LNCAP (cell line): ENCODE data around the gene MEG3.

Source experiments
- TF ChIP-seq, protein P1 (sequence below): fragments of 450-650 bp; IDR thresholded peaks from 2 replicates; pipeline ENCODE4 v1.5.1; 2017; ENCODE audit warnings: mild to moderate bottlenecking

Gene MEG3

DNA sequence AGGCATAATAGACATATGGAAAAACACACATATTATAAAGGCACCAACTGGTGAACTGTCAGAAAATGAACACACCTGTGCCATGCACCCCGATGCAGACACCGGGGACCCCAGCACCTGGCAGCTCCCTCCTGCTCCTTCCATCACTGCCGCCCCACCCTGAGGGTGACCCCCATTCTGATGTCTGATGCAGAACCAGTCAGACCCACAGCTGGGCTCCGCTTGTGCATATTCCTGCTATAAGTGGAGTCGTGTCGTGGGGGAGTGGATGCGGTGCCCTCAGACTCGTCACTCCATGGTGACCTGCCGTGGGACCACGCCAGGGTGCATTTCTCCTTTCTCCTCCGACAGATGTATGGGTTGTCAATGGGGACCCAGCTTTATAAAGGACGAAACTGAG is 45.7 kb upstream of the MEG3 start:
- TF ChIP-seq, protein P1, sequence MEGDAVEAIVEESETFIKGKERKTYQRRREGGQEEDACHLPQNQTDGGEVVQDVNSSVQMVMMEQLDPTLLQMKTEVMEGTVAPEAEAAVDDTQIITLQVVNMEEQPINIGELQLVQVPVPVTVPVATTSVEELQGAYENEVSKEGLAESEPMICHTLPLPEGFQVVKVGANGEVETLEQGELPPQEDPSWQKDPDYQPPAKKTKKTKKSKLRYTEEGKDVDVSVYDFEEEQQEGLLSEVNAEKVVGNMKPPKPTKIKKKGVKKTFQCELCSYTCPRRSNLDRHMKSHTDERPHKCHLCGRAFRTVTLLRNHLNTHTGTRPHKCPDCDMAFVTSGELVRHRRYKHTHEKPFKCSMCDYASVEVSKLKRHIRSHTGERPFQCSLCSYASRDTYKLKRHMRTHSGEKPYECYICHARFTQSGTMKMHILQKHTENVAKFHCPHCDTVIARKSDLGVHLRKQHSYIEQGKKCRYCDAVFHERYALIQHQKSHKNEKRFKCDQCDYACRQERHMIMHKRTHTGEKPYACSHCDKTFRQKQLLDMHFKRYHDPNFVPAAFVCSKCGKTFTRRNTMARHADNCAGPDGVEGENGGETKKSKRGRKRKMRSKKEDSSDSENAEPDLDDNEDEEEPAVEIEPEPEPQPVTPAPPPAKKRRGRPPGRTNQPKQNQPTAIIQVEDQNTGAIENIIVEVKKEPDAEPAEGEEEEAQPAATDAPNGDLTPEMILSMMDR = no peak

DNA sequence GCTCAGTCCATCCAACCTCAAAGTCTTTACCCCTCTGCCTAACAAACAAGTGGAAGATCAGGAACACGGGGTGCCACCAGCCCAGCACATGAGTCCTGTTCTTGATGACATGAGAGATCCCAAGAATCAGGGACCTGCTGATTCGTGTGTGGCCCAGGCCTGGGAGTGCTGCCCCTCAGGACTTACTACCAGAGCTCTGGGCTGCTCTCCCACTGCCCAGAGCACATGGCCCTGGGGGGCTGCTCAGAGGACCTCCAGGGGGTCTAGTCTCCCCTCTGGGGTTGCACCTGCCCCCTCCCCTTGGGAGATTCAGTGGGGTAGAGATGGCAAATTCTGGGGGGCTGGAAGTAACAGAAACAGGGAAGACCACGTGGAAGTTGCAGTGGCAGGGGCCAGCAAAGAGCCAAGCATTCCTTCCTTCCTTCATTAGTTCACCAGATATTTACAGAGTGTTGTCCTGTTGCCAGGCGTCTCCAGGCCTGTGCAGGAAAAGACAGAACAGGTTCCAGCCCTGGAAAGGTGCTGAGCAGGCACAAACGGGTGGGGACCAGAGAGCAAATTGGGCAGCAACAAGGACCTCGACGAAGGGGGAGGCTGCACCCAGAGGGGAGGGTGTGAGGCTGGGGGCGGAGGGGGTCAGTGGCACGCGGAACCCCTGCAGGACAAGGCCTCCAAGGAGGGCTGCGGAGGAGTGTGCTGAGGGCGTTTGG is 45.1 kb upstream of the MEG3 start:
- TF ChIP-seq, protein P1 = no peak

GRCh38 chr14:100781952-100782351 is 44.0 kb upstream of the MEG3 start:
- TF ChIP-seq, protein P1 = no peak

DNA sequence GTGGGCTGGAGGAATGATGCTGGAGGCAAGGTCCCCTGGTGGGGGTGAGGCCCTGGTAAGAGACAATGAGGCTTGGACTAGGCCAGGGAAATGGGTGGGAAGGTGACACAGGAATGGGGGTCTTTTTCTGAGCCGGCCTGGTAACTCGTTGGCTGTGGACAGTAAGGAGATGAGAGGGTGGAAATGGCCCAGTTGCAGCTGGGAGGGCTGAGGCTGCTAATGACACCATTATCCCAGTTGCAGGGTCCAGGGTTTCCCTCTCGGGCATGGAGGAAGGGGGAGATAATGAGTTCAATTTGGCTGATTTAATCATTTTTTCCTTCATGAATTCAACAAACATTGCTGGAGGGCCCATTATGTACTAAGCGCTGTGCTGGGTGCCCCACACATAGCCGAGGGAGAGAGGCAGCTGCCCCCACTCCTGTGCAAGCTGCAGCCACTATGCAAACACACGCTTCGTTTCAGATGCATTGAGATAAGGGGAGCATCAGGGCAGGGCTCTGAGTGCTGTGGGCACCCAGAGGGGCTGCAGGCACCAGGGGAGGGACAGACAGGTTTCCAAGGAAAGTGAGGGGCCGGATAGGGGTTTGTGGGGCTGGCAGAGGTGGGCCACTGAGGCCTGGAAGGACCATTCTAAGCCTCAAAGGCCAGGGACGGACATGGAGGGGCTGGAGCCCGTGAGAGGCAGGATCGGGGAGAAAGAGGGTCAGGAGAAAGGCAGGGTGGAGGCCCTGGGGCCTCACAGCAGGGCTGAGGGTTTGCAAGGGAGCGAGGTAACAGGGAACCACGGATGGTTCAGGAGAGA is 43.2 kb upstream of the MEG3 start:
- TF ChIP-seq, protein P1 = no peak

GRCh38 chr14:100783630-100784370 is 42.1 kb upstream of the MEG3 start:
- TF ChIP-seq, protein P1 = no peak

- TF ChIP-seq, protein P1 = no peak
These were observed 41.2 kb upstream of the MEG3 start for GRCh38 chr14:100784523-100785337.

DNA sequence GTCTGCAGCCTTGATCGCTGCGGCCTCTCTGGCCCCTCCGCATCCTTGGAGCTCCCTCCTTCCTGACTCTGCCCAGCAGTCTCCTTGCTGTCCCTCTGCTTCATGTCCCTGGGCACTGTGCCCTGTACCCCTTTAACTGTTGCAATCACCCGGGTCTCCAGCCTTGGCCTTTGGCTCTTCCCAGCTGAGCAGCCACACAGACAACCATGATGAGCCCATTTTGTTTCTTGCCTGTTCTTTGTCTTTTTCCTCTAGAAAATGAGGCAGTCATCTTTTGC is 40.6 kb upstream of the MEG3 start:
- TF ChIP-seq, protein P1 = no peak
